ENCODE measurements around the gene TRAF4.
"Not testable (repeated sequence)": the region's sequence is repeated elsewhere in the genome, so short reads cannot be mapped to it uniquely, and the experiment has no call there.

The TRAF4 gene

DNA sequence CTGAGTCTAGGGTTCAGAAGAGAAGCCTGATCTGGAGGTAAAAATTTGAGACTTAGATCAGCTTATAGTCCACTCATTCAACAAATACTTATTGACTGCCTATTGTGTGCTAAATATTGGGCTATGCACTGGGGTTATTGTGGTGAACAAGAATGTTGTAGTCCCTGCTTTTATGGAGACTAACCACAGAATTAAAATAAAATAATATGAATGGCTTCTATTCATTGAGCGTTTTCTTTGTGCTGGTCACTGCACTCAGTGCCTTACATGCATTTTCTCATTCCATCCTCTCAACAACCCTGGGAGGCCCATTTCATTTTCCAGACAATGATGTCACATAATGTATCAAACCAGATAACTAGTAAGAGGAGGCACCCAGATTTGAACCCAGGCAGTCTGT, 10.5 kb upstream of the TRAF4 start:
- no peak for DNase-seq

DNA sequence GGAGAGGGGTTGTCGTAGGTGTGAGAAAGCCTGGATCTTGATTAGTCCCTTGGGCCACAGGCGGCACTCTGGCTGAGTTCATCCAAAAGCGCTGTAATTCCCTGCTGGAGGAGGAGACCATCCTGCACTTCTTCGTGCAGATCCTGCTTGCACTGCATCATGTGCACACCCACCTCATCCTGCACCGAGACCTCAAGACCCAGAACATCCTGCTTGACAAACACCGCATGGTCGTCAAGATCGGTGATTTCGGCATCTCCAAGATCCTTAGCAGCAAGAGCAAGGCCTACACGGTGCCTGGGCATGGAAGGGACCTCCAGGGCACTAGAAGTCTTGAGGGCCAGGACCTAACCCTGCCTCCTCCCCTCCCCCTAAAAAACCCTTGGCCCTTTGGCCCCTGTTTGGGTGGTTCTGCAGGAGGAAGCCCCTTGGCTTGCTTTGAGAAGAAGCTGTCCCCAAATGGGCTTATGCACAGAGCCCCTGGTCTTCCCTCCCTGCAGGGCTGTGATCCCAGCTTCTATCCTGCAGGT, 9.0 kb upstream of the TRAF4 start:
- no peak for DNase-seq

DNA sequence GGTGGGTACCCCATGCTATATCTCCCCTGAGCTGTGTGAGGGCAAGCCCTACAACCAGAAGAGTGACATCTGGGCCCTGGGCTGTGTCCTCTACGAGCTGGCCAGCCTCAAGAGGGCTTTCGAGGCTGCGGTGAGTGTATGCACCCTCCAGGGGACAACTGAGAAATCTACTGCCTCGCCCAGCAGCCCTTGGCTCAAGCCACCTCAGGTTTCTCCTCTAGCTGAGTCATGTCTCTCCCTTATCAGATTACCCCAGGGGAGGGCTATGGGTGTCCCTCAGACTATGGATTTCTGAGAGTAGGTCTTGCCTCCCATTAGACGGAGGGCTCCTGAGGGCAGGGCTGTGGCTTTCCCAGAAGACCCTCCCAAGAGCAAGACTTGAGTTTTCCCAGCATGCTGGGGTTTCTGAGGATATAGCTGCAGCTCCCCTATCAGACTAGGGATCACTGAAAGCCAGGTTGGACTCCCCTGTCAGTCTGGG, 8.5 kb upstream of the TRAF4 start:
- DNase-seq: no peak

DNA sequence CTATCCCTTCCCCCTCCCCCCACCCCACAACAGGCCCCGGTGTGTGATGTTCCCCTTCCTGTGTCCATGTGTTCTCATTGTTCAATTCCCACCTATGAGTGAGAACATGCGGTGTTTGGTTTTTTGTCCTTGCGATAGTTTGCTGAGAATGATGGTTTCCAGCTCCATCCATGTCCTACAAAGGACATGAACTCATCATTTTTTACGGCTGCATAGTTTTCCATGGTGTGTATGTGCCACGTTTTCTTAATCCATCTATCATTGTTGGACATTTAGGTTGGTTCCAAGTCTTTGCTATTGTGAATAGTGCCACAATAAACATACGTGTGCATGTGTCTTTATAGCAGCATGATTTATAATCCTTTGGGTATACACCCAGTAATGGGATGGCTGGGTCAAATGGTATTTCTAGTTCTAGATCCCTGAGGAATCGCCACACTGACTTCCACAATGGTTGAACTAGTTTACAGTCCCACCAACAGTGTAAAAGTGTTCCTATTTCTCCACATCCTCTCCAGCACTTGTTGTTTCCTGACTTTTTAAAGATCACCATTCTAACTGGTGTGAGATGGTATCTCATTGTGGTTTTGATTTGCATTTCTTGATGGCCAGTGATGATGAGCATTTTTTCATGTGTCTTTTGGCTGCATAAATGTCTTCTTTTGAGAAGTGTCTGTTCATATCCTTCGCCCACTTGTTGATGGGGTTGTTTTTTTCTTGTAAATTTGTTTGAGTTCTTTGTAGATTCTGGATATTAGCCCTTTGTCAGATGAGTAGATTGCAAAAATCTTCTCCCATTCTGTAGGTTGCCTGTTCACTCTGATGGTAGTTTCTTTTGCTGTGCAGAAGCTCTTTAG, 7.7 kb upstream of the TRAF4 start:
- DNase-seq: not testable (repeated sequence)

DNA sequence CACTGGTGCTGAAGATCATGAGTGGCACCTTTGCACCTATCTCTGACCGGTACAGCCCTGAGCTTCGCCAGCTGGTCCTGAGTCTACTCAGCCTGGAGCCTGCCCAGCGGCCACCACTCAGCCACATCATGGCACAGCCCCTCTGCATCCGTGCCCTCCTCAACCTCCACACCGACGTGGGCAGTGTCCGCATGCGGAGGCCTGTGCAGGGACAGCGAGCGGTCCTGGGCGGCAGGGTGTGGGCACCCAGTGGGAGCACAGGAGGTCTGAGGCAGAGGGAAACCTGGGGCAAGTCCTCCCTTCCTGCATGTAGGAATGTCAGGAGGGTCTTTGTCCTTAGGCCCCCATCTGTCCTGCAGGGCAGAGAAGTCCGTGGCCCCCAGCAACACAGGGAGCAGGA, 6.5 kb upstream of the TRAF4 start:
- no peak for DNase-seq

DNA sequence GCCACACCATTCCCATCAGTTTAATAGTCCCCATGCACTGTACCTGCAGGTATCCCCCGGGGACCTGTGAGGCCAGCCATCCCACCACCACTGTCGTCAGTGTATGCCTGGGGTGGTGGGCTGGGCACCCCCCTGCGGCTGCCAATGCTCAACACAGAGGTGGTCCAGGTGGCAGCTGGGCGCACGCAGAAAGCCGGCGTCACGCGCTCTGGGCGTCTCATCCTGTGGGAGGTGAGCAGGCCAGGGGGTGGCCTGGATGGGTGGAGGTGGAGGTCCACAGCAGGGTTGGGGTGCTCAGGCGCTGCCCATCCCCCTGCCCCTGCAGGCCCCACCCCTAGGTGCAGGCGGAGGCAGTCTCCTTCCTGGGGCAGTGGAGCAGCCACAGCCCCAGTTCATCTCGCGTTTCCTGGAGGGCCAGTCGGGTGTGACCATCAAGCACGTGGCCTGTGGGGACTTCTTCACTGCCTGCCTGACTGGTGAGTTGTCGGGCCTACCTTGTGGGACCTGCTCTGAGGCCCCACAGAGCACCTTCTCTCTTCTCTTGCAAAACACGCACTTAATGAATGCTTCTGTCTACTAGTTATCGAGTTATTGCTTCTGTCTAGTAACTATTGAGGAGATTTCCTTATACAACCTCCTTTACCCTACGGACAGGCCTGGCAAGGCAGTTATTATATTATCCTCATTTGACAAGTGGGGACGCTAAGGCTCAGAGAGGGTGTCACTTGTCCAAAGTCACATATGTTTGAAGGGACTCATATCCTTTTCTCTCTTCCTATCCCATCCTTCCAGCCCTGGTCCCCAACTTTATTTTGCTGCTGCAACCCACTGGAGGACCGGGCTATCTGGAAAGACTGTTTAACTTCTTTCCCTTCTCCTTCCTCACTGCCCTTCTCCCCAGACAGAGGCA, 5.8 kb upstream of the TRAF4 start:
- DNase-seq: no peak

DNA sequence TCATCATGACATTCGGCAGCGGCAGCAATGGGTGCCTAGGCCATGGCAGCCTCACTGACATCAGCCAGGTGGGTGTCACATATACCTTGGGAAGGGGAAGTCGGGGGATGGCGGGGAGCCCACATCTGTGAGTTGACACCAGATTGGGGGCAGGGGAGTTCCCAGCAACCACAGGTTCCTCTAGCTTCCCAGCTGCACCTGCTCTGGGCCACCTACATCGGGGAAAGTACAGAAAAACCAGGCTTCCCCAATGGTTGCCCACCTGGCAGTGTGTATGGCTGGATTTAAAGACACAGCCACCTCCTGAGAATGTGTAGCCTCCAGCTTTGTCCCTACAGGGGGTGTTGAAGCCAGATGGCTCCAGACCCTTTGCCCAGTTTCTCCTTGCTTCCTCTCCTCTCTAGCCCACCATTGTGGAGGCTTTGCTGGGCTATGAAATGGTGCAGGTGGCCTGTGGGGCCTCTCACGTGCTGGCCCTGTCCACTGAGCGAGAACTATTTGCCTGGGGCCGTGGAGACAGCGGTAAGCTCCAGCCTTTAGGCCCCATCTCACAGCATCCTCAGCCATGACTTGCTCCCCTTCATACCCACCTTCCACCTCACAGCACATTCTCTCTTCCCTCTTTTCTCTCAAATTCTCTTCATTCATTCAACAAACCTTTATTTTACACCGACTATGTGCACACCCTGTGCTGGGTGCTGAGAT, 5.0 kb upstream of the TRAF4 start:
- DNase-seq: no peak

DNA sequence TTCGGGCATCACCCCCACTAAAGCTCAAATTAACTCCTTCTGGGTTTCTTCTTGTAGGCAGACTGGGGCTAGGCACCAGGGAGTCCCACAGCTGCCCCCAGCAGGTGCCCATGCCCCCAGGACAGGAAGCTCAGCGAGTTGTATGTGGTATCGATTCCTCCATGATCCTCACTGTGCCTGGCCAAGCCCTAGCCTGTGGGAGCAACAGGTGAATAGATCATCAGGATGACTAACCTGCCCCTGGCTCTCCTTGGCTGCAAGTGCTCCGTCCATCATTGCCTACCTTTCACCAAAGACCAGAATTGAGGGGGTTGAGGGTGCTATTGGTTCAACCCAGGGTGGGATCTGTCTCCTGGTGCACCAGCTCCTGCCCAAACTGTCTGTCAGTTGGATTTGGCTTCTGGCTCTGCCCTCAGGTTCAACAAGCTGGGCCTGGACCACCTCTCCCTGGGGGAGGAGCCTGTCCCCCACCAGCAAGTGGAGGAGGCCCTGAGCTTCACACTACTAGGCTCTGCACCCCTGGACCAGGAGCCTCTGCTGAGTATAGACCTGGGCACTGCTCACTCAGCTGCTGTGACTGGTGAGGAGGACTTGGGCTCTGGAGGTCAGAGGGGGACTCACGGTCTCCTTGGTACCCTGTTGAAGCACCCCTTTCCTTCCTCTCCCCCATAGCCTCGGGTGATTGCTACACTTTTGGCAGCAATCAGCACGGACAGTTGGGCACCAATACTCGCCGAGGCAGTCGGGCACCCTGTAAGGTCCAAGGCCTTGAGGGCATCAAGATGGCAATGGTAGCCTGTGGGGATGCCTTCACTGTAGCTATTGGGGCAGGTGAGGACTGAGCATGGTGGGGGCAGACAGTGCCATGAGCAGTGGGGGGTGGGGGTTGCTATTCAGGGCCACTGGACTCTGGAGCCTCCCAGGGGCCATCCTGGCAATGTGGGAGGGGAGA, 3.1 kb upstream of the TRAF4 start:
- DNase-seq: no peak

DNA sequence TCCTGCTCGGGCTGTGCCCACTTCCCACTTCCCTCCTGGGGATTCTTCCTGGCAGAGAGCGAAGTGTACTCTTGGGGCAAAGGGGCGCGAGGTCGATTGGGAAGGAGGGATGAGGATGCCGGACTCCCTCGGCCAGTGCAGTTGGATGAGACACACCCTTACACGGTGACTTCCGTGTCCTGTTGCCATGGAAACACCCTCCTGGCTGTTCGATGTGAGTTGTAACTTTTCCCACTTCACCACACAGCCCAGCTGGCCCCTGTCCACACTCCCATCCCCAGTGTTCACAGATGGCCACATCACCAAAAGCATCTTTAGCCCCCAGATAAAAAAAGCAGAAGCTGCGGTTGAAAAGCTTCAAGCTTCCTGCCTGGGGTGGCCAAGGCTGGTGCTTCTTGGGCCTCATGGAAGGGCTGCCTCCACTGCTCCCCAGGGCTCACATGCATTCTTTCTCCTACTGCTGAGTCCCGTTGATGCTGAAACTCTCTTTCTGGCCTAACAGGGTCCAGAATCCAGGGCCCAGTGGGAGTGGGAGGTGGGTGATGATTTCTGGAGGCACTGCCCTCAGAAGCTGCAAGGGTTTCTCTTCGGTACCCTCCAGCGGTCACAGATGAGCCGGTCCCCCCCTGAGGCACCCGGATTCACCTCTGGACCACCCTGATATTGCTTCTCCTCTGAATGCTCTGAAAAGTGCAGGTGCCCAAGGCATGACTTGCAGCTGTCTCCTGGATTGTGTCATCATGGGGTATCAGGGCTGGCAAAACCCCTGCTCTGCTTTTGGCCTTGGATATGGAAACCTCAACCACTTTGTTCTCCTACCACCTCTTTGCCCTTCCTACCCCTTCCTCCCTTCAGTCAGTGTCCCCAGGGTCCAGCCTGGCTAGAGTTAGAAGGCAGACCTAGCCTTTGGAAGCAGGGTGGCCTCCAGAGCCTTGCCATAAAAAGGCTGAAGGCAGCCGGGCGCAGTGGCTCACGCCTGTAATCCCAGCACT, 2.2 kb upstream of the TRAF4 start:
- no peak for DNase-seq

DNA sequence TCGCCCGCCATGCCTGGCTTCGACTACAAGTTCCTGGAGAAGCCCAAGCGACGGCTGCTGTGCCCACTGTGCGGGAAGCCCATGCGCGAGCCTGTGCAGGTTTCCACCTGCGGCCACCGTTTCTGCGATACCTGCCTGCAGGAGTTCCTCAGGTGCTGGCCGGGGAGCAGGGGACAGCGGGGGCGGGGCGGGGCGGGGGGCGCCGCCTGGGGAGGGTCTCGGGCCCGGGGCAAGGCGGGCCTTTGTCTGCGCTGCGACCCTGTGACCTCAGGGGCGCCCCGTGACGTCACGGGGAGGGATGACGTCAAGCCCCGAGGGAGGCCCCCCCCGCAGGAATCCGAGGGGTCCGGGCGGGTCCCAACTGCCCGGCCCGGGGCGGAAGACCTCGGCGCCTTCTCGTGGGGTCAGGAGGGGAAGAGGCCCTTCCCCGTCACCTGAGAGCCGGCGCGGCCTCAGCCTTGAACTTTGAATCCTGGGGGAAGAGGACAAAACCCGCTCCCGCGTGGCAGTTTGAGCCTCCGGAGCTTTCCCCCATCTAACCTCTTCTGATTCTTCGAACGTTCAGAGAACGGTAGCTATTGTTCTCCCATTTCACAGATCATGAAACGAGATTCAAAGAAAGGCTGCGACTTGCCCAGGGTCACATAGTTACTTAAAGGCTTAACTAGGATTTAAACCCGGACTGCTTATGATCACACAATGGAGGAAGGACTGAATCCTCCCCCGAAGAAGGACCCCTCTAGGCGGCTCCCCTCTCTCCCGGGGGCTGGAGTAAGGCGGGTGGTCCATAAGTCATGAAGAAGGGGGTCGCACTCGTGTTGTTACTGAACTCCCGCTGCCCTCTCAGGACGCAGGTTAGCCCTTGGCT, 527 bp downstream of the TRAF4 start:
- peak; percentile 60 for DNase-seq

DNA sequence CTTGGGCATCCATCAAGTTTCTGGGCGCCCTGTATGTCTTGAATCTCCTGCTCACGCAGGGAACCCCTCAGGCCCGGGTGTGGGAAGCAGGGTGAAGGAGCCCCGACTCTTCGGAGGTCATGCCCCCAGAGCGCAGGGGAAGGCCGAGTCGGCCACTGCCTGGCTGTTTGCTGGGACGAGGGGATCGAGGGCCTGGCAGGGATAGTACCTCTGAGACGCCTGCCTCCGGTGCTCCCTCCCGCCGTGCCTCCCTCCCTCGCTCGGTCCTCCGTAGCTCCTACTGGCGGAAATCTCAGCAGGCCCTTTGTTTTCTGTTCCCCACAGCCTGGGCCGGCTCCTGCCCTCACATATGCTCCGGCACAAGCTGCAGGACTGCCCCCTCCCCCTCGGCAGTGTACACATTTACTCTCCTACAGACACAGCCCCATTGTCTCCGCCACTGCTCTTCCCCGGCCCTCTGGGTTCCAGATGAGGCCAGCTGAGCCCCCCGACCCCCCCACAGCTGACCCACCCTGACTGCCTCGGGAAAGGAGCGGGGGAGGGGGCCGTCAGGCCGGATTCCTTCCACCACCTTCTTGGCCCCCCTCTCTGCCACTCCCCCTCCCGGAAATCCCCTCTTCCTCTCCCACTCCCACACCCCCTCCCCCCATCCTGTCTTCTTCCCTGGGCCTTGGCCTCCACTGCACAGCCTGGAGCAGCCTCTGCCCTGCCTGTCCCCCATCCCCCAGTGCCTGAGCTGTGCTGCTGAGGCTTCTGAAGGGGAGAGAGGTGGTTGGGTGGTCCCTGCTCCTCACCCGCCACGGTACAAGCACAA, 1.4 kb downstream of the TRAF4 start:
- peak; percentile 56 for DNase-seq

DNA sequence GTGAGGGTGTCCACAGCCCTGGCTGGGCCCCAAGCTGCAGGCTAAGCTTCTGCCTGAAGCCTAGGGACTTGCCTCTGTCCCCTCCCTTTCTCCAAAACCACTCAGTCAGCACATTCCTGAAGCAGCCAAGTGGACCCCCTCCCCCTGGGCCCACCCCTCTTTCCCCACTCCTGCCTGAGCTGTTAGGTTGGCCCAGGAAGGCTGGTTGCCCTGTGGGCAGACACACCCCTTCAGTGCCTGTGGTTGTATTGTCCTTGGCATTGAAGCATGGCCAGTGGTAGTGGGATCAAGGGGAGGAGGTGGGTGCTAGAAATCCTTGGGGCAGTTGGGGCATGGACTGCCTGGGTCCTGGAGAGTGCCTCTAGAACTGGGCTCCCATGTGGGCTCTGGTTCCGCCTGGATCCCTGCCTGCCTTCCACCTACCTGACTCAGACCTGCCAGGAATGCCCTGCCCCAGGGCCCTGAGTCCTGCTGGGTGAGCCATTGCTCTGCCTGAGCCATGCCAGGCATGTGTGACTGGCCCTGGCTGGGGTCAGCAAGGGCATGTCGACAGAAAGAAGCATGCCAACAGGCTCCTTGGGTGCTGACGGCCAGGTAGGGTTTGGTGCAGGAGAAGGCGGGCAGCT, 2.1 kb downstream of the TRAF4 start:
- DNase-seq: no peak

DNA sequence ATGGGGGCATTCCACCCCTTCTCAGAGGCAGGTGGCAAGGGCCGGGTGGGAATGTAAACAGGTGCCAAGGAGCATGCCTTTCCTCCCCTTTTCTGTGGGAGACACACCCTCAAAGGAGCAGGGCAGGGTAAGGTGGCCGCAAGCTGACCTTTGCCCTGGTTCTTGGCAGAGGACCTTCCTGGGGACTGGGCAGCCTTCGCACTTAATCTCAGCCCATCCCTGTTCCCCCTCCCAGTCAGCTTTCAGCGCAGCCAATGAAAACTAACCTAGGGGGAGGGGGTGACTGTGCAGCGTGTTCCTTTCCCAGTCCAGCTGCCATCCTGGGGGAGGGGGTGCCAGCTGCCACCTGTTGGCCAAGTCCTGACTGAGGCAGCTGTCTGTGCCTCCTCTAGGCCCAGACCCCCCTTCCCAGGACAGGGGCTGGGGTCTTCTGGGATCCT, 2.8 kb downstream of the TRAF4 start:
- DNase-seq: no peak

DNA sequence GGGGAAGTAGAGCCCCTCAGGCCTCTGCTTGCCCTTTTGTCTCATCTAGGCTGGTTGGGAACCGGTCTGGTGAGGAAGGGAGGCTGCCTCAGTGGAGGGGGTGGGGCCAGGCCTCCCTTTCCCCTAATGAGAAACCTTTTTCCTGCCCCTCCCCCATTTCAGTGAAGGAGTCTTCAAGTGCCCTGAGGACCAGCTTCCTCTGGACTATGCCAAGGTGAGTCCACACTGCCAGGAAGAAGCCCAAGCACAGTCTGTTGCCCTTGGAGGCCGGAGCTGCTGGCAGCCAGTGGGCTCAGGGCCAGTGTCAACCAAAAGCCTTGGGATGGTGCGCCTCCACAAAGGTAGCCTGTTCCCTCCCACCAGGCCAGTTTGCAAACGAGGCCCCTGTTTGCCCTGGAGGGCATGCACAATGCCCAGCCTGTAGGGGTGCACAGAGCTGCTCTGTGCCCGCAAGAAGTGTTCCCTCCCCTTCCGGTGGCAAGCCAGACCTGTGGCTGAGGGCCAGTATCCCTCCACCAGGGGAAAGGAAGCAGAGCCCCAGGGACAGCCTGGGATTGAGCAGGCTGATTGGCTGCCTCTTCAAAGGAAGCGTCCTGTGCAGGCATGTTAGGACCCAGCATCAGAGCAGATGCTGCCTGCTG, 3.4 kb downstream of the TRAF4 start:
- DNase-seq: no peak

DNA sequence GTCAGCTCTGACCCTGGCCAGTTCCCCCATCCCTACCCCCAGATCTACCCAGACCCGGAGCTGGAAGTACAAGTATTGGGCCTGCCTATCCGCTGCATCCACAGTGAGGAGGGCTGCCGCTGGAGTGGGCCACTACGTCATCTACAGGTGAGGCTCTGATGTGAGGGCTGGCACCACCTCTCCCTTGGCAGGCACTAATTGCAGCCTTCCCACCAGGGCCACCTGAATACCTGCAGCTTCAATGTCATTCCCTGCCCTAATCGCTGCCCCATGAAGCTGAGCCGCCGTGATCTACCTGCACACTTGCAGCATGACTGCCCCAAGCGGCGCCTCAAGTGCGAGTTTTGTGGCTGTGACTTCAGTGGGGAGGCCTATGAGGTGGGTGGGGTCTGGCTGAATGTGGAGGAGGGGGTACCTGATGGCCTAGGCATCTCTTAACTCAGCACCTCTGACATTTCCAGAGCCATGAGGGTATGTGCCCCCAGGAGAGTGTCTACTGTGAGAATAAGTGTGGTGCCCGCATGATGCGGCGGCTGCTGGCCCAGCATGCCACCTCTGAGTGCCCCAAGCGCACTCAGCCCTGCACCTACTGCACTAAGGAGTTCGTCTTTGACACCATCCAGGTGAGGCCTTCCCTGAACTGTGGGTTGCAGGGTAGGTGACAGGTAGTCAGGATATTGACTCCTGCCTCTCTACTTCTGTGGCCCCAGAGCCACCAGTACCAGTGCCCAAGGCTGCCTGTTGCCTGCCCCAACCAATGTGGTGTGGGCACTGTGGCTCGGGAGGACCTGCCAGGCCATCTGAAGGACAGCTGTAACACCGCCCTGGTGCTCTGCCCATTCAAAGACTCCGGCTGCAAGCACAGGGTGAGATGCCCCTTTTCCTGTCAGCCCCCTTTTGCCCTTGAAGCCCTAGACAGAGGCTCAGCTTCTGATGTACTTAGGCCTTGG, 4.3 kb downstream of the TRAF4 start:
- no peak for DNase-seq

All from fibroblast of skin of abdomen (primary cell).